HCT116 (cell line): Measurements from ENCODE around the gene TEDC1. TPM values are rescaled to one million over a fixed set of nuclear protein-coding genes. Genes with fewer than 3 reads are reported as not detected.

Experiments
- ATAC-seq: fragments of 200-7000 bp; cut with Tn5 transposase; 2 replicates; pipeline ENCODE4 v1.9.1; 2020; ENCODE audit warnings: mild to moderate bottlenecking, moderate library complexity
- BruUV-seq: library from RNA; stranded (reverse); fragments of 400-500 nt; replicated peaks from 2 replicates; lab custom pipeline; 2021; lab: Mats Ljungman, UMichigan
- CTCF ChIA-PET: fragments of 300-600 bp; sonication (Branson Sonifier 250); formaldehyde crosslinking; loops from one replicate; lab custom pipeline; 2021; ENCODE audit warnings: antibody characterized with exemption; lab: Charles Lee
- POLR2A ChIA-PET: fragments of 300-600, 350-600 bp; sonication (Branson Sonifier 250); formaldehyde crosslinking; loops from one replicate; lab custom pipeline; 2021; ENCODE audit warnings: antibody characterized with exemption; lab: Charles Lee
- RAD21 ChIA-PET, 2 experiments: fragments of 300-600 bp; sonication (Branson Sonifier 250); formaldehyde crosslinking; loops; one replicate each; lab custom pipeline; 2023; ENCODE audit warnings: low total read pairs in 2 of 2; ENCODE audit not compliant: uncharacterized antibody in 2 of 2, unreplicated experiment in 2 of 2, low non-redundant PET in 1 of 2; lab: Charles Lee
- DNase-seq: peaks from one replicate; pipeline ENCODE4 v3.0.0-alpha.2; 2010; ENCODE audit warnings: low read depth, low spot score
- H2AFZ ChIP-seq: fragments of 200-600 bp; shearing (Covaris generic), sonication (generic); 2 replicates; pipeline ENCODE4 v1.6.1; 2017; ENCODE audit warnings: low read depth, mixed run types, mixed read lengths, antibody characterized with exemption, low read length; ENCODE audit not compliant: poor library complexity, severe bottlenecking
- H3K27ac ChIP-seq: 2 replicates; pipeline ENCODE4 v1.5.1; 2012; ENCODE audit warnings: low read depth, low read length
- H3K27me3 ChIP-seq: fragments of 200-600 bp; sonication (generic); 2 replicates; pipeline ENCODE4 v1.6.1; 2016; ENCODE audit warnings: mixed run types, low read length, mixed read lengths; ENCODE audit not compliant: insufficient read depth
- H3K36me3 ChIP-seq, 2 experiments: fragments of 200-500 bp in 1 of 2; fragments of 200-600 bp in 1 of 2; sonication (Bioruptor generic) in 1 of 2; sonication (generic) in 1 of 2; 2 replicates each; pipeline versions ENCODE4 v1.5.1 to v1.6.1; 2014 to 2016; ENCODE audit warnings: low read length in 2 of 2, inconsistent platforms in 1 of 2, mixed read lengths in 1 of 2, mixed run types in 1 of 2; ENCODE audit not compliant: insufficient read depth in 2 of 2, control insufficient read depth in 1 of 2
- H3K4me1 ChIP-seq, 2 experiments: fragments of 200-600 bp in 1 of 2; sonication (generic) in 1 of 2; 2 replicates each; pipeline versions ENCODE4 v1.5.1 to v1.6.1; 2012 to 2017; ENCODE audit warnings: low read length in 2 of 2, inconsistent platforms in 1 of 2, mild to moderate bottlenecking in 1 of 2, mixed read lengths in 1 of 2, mixed run types in 1 of 2, moderate library complexity in 1 of 2; ENCODE audit not compliant: insufficient read depth in 2 of 2, control insufficient read depth in 1 of 2
- H3K4me2 ChIP-seq: fragments of 200-600 bp; sonication (generic); 2 replicates; pipeline ENCODE4 v1.6.1; 2017; ENCODE audit warnings: mixed run types, low read length, mixed read lengths
- H3K4me3 ChIP-seq, 2 experiments: fragments of 200-600 bp in 1 of 2; sonication (generic) in 1 of 2; replicated peaks in 1 of 2; 2 replicates each; pipeline ENCODE4 v1.5.1; 2011 to 2016; ENCODE audit warnings: low read length in 2 of 2, control low read depth in 1 of 2, low read depth in 1 of 2, mild to moderate bottlenecking in 1 of 2, mixed read lengths in 1 of 2, mixed run types in 1 of 2
- H3K79me2 ChIP-seq: fragments of 200-600 bp; sonication (generic); 2 replicates; pipeline ENCODE4 v1.6.1; 2017; ENCODE audit warnings: mild to moderate bottlenecking, mixed run types, low read length, moderate library complexity, mixed read lengths; ENCODE audit not compliant: insufficient read depth
- H3K9ac ChIP-seq: fragments of 200-600 bp; sonication (generic); 2 replicates; pipeline ENCODE4 v1.6.1; 2016; ENCODE audit warnings: low read length, mixed read lengths
- H3K9me2 ChIP-seq: fragments of 200-600 bp; sonication (generic), shearing (Covaris generic); 2 replicates; pipeline ENCODE4 v1.6.1; 2017; ENCODE audit warnings: mixed run types, mild to moderate bottlenecking, moderate library complexity; ENCODE audit not compliant: insufficient read depth
- H3K9me3 ChIP-seq, 2 experiments: fragments of 200-500 bp in 1 of 2; fragments of 200-600 bp in 1 of 2; sonication (Bioruptor generic) in 1 of 2; sonication (generic) in 1 of 2; 2 replicates each; pipeline ENCODE4 v1.6.1; 2014 to 2017; ENCODE audit warnings: low read length in 2 of 2, mixed read lengths in 2 of 2, inconsistent platforms in 1 of 2, low read depth in 1 of 2, mild to moderate bottlenecking in 1 of 2, mixed run types in 1 of 2, moderate library complexity in 1 of 2; ENCODE audit not compliant: control insufficient read depth in 1 of 2, insufficient read depth in 1 of 2
- H4K20me1 ChIP-seq: fragments of 200-600 bp; sonication (generic), shearing (Covaris generic); 2 replicates; pipeline ENCODE4 v1.6.1; 2017; ENCODE audit warnings: mixed run types, mild to moderate bottlenecking, moderate library complexity; ENCODE audit not compliant: insufficient read depth
- JUND ChIP-seq: IDR thresholded peaks from 2 replicates; pipeline ENCODE4 v1.6.1; 2012
- POLR2A ChIP-seq: IDR thresholded peaks from 2 replicates; pipeline ENCODE4 v1.7.0; 2011; ENCODE audit warnings: borderline replicate concordance; ENCODE audit not compliant: insufficient read depth, insufficient read length; ENCODE audit errors: extremely low read depth
- POLR2AphosphoS5 ChIP-seq: IDR thresholded peaks from 2 replicates; pipeline ENCODE4 v1.6.1; 2011; ENCODE audit warnings: mild to moderate bottlenecking, low read depth, low read length, moderate library complexity
- ZBTB33 ChIP-seq: IDR thresholded peaks from 2 replicates; pipeline ENCODE4 v1.6.1; 2011; ENCODE audit warnings: mild to moderate bottlenecking, low read length, moderate library complexity; ENCODE audit not compliant: insufficient replicate concordance; ENCODE audit errors: extremely low read depth
- intact Hi-C: fragments of 100-400 bp; cut with micrococcal nuclease; formaldehyde crosslinking; loops from 2 replicates; pipeline ENCODE4 v1.10.0; 2022
- total RNA-seq: library from RNA; stranded (reverse); gene quantifications from one replicate; pipeline ENCODE4 v1.2.1, GENCODE V29; 2021; ENCODE audit not compliant: unreplicated experiment
- TF ChIP-seq, protein P1 (sequence below): IDR thresholded peaks from 2 replicates; pipeline ENCODE4 v1.6.1; 2012

TEDC1 gene
- total RNA-seq, 1 experiment from 2014 or later = 40.4 TPM

GRCh38 chr14:105481886-105482457, 9.1 kb upstream of the TEDC1 start:
- H3K9ac ChIP-seq = peak overlapping the region; percentile 99
- ChIA-PET CTCF (interaction anchor here (0.6 to 2.4 kb wide), 6 partner anchors 8 to 112 kb away, joined by 3 to 73 read pairs (median 18); no protein-coding TSS in a partner anchor), POLR2A (interaction anchor here (2.2 kb wide), 1 partner anchor 9 kb away, joined by 29 read pairs; the partner anchor contains the start of gene TEDC1), RAD21 (interaction anchor here in 1 of 2 experiments (1.7 to 2.0 kb wide), 2 partner anchors 8 to 46 kb away, joined by 5 to 16 read pairs; no protein-coding TSS in a partner anchor)
- no peaks in the 10 kb centered on the region for H4K20me1 ChIP-seq
- H3K4me2 ChIP-seq = peak overlapping the region; percentile 100
- peak; percentile 95 for DNase-seq
- peak overlapping the region; percentile 58 for H3K27ac ChIP-seq
- no peak overlapping the region for H2AFZ ChIP-seq
- H3K4me1 ChIP-seq = peaks cover 23 to 67% of the 10 kb centered on the region in 2 experiments
- no TSS peak for BruUV-seq
- H3K27me3 ChIP-seq = no peaks in the 10 kb centered on the region
- no peaks in the 10 kb centered on the region for H3K9me2 ChIP-seq
- TF ChIP-seq POLR2AphosphoS5 = peak; percentile 46; the same call in 1 of the 2 replicates
- no peak for TF ChIP-seq POLR2A
- TF ChIP-seq ZBTB33 = no peak
- TF ChIP-seq JUND = no peak
- TF ChIP-seq, protein P1, sequence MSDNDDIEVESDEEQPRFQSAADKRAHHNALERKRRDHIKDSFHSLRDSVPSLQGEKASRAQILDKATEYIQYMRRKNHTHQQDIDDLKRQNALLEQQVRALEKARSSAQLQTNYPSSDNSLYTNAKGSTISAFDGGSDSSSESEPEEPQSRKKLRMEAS = no peak
- intact Hi-C loops = loop anchor here (1.0 kb wide), 1 partner anchor 7 kb away; no protein-coding TSS in a partner anchor
- H3K36me3 ChIP-seq = no peaks in the 10 kb centered on the region
- H3K9me3 ChIP-seq = no peaks in the 10 kb centered on the region
- peak overlapping the region; percentile 54 to 77 for H3K4me3 ChIP-seq
- ATAC-seq = peak; percentile 57
- no peaks in the 10 kb centered on the region for H3K79me2 ChIP-seq
